ENCODE results near the gene TAS2R31.

Gene TAS2R31

DNA sequence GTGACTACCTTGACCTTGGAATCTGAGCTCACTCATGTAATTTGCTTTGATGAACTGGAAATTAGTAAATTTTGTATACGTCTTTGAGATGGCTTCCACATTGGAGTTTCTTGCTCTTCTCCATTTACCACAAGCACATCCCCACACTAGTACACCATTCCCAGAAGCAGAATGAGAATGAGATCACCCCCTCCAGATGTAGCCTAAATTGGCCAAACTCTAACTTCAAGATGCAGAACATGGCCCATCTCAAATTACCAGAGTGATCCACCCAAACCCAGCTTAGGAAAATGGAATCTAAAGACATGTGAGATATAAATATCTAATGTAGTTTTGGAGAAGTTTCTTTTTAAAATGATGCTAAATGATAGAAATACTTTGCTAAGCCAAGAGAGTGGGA lies 23.6 kb downstream of the TAS2R31 start:
- DNase-seq (ENCODE audit: low read depth in 2 of 2), result no peak

- DNase-seq (ENCODE audit: low read depth in 2 of 2), result no peak
Measured at GRCh38 chr12:10998204-10998603, 33.0 kb downstream of the TAS2R31 start, which contains the start of gene TAS2R20. Gene TAS2R20, minus strand, starts transcription at chr12:10998304. Its CDS starts 429 bp downstream, at chr12:10997875.

GRCh38 chr12:10994307-10994706 lies 36.9 kb downstream of the TAS2R31 start:
- no peak for DNase-seq (ENCODE audit: low read depth in 2 of 2)

GRCh38 chr12:10989107-10989506 lies 42.1 kb downstream of the TAS2R31 start:
- DNase-seq (ENCODE audit: low read depth in 2 of 2), result no peak

DNA sequence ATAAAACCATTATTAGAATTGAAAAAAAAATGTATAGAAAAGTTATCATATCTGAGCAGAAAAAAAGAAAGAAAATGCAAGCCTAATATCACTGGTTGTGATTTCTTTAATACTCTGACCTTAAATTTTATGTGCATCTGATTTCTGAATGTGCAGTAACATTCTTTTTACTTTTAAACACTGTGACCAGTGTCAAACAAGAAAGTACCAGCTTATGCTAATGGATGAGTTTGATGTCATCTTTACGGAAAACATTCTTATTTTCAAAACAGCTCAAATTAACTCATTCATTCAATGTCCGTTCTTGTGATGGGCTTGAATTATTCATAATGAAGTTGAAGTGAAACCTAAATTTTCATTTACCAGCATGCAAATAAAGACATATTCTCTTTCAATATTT lies 44.4 kb downstream of the TAS2R31 start, which contains the start of gene TAS2R50:
TAS2R50 (minus strand) TSS at position 101 of the 400 bp plus-strand sequence; CDS start at position 49, 52 bp downstream.
- DNase-seq (ENCODE audit: low read depth in 2 of 2), result no peak

DNA sequence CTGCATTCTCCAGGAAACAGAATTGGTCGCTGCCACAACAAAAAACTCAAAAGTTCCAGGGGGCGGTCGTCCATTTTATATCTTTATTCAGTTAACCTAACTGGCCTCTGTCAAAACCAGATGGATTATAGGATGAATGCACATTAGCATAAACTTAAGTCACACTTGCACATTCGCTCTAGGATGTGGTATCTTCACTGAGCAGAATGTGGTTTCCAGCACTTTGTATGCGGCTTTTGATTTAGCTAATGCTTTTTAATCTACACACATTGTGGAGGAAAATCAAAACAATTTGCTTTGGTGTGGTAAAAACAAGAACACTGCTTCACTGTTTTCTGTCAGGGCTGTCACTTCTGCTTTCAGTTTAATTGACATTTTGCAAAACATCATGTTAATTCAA lies 49.0 kb downstream of the TAS2R31 start:
- DNase-seq (ENCODE audit: low read depth in 2 of 2), result peak in 1 of 2 donors; percentile 3
